ENCODE data around the gene ORC6.

Gene ORC6

GRCh38 chr16:46702030-46702429, 12.6 kb downstream of the ORC6 start:
- DNase-seq: no peak

- DNase-seq: no peak
Measured at GRCh38 chr16:46706642-46707041, 17.2 kb downstream of the ORC6 start.

DNA sequence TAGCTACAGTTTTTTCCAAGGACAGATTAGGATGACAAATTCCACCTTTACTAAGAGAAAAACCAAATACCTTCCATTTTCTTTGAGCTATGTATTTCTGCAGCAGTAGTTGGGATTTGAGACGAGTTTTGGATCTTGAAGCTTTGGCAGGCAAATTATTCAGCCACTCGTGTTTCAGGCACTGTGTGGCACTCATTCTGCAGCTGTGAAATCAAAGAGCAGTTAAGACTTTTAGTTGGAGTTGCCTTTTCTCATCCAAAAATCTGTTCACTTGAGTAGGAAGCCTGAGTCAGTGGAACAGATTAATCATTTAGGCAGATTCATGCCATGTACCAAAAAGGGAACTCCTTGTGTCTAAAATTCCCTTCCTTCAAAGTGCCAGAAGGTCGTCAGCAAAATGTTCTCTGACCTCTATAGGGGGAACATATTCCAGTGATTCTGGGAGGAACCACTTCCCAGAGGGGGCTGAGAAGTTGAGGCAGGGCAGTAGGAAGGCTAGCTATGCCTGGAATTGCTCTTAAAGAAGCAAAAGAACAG, 20.1 kb downstream of the ORC6 start:
- DNase-seq: no peak

DNA sequence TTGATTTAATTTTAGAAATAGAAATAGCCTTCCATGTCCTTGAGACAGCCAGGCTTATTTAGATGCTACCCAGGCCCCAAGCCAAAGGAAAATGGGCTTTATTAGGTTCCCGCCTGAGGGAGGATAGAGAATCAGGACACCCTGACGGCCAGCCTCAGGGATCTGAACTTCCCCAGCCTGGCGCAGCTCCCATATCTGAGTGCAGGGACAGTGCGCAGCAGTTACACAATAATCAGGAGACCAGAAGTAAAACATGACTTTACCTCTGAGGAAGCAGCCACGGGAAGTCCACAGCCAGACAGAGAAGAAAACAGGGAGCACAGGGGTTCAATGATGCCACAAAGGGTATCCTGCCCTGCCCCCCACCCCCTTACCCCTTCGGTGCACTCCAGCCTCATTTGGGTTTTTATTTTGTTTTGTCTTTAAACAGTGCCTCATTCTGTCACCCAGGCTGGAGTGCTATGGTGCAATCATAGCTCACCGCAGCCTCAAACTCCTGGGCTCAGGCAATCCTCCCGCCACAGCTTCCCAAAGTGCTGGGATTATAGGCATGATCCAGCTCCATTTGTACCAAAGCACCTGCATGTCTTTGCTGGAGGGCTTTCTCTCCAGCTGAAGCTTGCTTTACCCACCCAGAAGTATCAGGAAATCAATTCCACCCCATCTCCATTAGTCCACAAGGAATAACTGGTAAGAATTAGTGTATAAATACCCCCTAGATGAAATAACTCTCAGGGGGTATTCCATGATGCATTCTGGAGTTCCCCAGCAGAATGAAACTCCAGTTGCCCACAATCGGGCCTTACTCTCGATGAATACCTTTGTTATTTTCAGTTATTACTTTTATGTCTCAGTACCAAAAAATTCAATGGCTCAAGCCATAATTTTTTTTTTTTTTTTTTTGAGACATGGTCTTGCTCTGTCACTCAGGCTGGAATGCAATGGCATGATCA, 21.9 kb downstream of the ORC6 start:
- no peak for DNase-seq

GRCh38 chr16:46712911-46713310, 23.5 kb downstream of the ORC6 start:
- DNase-seq: no peak

- DNase-seq: peak; percentile 62
Measured at GRCh38 chr16:46713634-46714033, 24.2 kb downstream of the ORC6 start.

DNA sequence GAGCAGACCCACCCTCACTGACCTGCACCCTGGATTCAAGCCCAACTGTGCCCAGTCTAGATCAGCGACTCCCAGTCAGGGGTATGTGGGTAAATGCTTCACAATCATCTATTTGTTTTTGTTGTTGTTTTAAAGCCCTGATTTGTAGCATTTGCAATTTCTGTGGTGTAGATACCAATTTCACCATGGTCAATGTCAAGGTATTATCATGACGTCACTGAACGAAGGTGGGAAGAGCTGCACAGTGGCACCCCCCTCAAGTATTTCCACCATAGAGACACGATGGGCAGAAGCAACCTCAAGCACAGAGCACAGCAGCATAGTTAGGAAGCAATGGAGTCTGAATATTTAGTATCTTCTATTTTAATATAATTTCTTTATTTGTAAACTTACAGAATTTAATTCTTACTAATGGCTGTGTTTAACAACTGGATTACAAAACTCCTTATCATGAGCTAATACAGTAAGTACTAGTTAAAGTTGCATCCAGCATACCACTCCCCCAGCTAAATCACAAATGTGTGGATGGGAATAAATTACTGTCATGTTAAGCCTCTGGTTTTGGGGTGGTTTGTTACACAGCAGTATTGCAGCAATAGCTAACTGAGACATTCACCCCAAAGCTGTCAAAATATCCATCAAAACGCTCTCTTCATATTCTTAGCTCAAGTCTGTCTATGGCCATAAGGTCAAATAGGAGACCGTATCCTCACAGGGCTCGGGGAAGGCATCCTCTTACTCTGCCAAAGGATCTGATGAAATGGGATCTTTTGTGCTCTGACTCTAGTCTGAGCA, 25.5 kb downstream of the ORC6 start:
- DNase-seq: no peak

GRCh38 chr16:46715769-46716305, 26.4 kb downstream of the ORC6 start:
- DNase-seq: no peak

DNA sequence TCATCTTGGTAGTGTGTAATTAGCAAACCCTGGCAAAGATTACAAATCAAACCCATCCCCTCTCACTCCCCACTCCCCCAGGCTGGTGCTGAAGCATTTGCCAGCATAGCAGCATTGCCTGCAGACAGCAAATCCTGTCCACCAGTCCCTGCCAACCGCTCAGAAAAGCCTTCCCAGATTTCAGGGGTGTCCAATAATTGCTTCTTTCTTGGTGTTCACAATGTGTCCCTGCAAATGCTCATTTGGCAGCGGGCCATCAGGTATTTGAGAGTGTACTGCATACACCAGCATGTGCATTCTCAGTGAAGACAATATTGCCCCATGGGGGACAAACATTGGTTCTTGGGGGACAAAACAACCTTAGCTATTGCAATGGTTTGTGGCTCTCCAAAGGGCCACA, 28.2 kb downstream of the ORC6 start:
- peak; percentile 12 for DNase-seq

DNA sequence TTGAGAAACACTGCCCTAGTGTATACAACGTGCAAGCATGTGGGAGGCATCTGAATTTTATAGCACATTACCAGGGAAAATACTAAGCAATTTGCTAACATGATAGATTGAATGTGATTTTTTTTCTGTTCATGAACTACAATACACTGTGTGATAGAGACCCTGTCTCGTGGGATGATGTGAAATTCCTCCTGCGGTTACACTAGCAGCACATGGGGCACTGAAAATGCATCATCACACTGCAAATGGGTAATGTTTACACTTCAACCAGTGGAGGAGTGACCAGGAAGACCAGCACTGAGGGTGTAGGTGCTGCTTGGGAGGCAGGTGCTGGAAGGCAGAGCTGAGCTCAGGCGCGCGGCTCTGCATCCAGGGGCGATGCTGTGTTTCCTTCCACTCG, 28.8 kb downstream of the ORC6 start:
- no peak for DNase-seq

GRCh38 chr16:46719528-46719927, 30.1 kb downstream of the ORC6 start:
- no peak for DNase-seq

DNA sequence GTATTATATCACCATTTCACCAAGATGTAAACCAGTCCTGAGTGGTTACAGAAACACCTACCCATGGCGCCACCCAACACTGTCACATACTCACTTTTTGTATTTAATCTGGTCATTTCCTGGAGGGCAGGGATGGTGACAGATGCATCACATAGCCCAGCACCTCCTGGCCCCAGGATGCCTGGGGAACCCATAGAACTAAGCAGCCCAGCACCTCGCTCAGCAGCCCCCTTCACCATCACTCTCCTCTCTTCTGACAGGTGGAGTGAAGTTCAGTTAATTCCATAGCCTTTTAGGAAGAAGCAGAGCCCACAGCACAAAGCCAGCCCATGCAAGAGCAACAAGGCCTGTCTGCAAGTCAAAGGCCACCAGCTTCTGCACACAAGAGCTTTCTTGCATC, 31.2 kb downstream of the ORC6 start:
- DNase-seq: no peak

GRCh38 chr16:46721885-46722284, 32.4 kb downstream of the ORC6 start:
- DNase-seq: no peak

DNA sequence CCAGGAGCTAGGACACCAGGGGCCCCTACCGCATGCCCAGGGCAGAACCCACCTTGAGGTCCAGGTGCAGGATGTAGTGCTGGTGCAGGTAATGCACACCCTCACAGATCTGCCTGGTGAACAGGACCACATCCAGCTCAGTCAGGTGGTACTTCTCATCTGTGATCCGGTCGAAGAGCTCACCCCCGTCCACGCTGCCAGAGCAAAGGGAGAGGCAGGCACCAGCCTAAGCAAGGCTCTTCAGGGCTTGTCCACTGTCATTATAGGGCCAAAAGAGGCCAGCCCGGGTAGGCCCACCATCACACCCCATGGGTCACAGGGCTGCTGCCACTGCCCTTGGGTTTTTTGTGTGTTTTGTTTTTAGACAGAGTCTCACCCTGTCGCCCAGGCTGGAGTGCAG, 37.7 kb downstream of the ORC6 start:
- DNase-seq: no peak

DNA sequence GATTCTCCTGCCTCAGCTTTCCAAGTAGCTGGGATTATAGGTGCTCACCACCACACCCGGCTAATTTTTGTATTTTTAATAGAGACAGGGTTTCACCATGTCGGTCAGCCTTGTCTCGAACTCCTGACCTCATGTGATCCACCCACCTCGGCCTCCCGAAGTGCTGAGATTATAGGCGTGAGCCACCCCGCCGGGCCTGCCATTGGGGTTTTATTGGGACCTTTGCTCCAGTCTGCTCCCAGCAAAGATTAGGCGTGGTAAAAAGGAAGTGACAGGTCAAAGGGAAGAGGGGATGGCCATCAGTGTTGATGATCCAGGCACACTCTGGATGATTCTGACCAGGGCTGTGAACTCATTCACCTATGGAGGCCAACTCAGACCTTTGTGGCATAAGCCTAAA, 38.2 kb downstream of the ORC6 start:
- no peak for DNase-seq

DNA sequence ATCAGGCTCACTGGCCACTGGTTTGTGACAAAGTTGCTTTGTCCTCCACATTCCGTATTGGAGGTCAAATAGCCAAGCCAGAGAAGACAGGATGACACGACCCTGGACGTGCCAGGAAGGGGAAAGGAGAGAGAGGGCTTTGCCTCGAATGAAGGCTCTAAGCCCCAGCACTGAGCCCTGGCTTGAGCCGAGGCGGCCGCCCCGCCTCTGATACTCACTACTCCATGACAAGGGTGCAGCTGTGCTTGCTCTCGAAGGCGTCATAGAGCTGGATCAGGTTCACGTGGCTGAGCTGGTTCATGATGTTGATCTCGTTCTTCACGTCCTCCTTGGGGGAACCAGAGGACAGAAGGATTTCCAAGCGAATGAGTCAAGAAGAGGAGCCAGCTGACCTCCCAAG, 39.3 kb downstream of the ORC6 start:
- DNase-seq: no peak

- no peak for DNase-seq
Measured at GRCh38 chr16:46729326-46729995, 40.0 kb downstream of the ORC6 start.

GRCh38 chr16:46730126-46730525, 40.7 kb downstream of the ORC6 start:
- DNase-seq: no peak

GRCh38 chr16:46730801-46731690, 41.6 kb downstream of the ORC6 start:
- DNase-seq: no peak

DNA sequence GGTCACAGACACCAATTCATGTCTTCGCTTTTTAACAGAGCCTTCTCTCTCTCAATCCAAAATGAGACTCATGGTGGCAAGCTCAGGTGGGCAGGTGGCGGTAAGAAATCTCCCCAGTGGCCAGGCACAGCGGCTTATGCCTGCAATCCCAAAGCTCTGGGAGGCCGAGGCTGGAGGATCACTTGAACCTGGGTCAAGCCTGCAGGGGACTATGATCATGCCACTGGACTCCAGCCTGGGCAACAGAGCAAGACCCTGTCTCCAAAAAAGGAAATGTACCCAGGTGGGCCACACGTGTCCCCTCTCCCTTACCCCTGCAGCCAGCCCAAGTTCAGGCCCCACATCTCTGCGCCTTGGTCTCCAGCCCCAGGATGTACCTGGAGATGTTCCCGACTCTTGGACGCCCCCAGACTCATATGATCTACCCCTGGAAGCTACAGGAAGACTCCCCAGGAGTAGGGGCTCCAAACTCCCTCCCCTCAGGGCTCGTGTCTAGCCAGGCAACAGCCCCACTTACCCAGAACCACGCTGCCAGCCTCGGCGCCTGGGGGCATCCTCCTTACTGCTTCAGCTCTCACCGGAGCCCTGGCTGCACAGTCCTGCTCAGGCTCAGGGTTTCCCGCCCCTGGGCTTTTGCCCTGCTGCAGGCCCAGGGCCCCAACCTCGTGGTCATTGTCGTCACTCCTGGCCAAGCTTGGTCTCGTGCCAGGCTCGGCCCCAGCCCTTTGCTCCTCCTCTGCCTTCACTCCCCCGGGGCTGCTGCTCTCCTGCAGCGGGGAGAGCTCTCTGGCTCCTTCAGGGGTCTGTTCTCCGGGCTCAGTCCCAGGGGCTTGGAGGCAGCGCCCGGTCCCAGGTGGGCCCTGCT, 42.5 kb downstream of the ORC6 start:
- DNase-seq: no peak

- DNase-seq: no peak
Measured at GRCh38 chr16:46732561-46732960, 43.1 kb downstream of the ORC6 start.

Data from NCI-H1105 (cell line).